Chondrocyte (in vitro differentiated cells): ENCODE results near the gene DSCAM. TPM values are rescaled to one million over a fixed set of nuclear protein-coding genes. Genes with fewer than 3 reads are reported as not detected.

Experiments
- DNase-seq: peaks from one replicate; pipeline ENCODE4 v3.0.0; 2021; ENCODE audit warnings: mixed read lengths, low spot score
- H3K27ac Mint-ChIP-seq: one replicate; pipeline ENCODE4 v1.8.0; 2021; ENCODE audit warnings: mild to moderate bottlenecking, moderate library complexity, mixed read lengths; ENCODE audit not compliant: unreplicated experiment
- H3K27me3 Mint-ChIP-seq: 2 replicates; pipeline ENCODE4 v1.8.0; 2021; ENCODE audit warnings: low read depth, mixed read lengths
- H3K36me3 Mint-ChIP-seq: 2 replicates; pipeline ENCODE4 v1.8.0; 2021; ENCODE audit warnings: low read depth, mixed read lengths
- H3K4me1 Mint-ChIP-seq: 2 replicates; pipeline ENCODE4 v1.8.0; 2021; ENCODE audit warnings: low read depth, mild to moderate bottlenecking, mixed read lengths
- H3K4me3 Mint-ChIP-seq: one replicate; pipeline ENCODE4 v1.8.0; 2021; ENCODE audit warnings: mild to moderate bottlenecking, moderate library complexity, mixed read lengths; ENCODE audit not compliant: unreplicated experiment
- H3K9me3 Mint-ChIP-seq: 2 replicates; pipeline ENCODE4 v1.8.0; 2021; ENCODE audit warnings: low read depth, mixed read lengths
- total RNA-seq: library from RNA; stranded (reverse); gene quantifications from 3 replicates; pipeline ENCODE4 v1.2.1, GENCODE V29; 2021
- TF ChIP-seq, protein P1 (sequence below): fragments of 200-600 bp; sonication (generic); IDR thresholded peaks from 2 replicates; pipeline ENCODE4 v1.5.0; 2021; ENCODE audit warnings: antibody characterized with exemption, mild to moderate bottlenecking, moderate library complexity

Gene DSCAM
- total RNA-seq, 1 donor from 2014 or later: not detected

DNA sequence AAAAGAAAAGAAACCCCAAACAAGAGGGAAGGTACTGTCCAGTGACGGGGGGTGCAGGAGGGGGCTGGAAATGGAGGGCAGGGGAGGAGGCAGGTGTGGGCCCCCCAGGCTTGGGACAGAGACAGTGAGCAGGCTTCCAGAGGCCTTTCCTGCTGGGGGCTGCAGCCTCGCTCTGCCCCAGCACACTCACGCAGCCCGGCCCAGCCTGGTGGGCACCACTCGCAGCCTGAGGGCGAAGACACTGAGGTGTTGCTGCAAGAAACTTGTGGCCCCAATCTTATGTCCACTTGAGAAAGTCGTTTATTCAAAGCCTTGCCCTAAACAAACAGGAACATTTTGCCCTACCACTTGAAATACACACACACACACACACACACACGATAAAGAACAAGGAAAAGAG is 705.3 kb downstream of the DSCAM start:
- no peak for DNase-seq
- Mint-ChIP-seq H3K9me3 (no peaks in the 10 kb centered on the region), H3K4me1 (no peaks in the 10 kb centered on the region), H3K27me3 (peaks cover 2% of the 10 kb centered on the region), H3K27ac (no peak overlapping the region), H3K4me3 (no peak overlapping the region), H3K36me3 (no peaks in the 10 kb centered on the region)
- TF ChIP-seq, protein P1, sequence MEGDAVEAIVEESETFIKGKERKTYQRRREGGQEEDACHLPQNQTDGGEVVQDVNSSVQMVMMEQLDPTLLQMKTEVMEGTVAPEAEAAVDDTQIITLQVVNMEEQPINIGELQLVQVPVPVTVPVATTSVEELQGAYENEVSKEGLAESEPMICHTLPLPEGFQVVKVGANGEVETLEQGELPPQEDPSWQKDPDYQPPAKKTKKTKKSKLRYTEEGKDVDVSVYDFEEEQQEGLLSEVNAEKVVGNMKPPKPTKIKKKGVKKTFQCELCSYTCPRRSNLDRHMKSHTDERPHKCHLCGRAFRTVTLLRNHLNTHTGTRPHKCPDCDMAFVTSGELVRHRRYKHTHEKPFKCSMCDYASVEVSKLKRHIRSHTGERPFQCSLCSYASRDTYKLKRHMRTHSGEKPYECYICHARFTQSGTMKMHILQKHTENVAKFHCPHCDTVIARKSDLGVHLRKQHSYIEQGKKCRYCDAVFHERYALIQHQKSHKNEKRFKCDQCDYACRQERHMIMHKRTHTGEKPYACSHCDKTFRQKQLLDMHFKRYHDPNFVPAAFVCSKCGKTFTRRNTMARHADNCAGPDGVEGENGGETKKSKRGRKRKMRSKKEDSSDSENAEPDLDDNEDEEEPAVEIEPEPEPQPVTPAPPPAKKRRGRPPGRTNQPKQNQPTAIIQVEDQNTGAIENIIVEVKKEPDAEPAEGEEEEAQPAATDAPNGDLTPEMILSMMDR: no peak

DNA sequence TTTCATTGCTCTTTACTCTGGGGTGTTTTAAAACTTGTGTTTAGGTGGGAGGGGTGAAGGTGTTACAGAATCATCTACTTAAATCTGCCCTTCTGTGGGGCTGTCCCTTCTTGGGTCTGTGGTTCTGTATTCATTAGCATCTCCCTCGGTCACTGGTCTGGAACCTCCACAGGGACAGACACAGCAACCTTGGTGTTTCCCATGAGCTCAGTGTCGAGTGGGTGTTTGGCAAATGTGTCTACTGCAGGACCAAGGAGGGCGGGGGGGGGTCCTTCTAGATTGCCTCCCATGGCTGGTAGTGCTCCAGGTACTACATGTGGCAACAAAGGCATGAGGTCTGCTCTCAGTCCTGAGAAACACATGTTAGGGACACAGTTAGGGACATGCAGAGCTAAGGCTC is 706.3 kb downstream of the DSCAM start:
- DNase-seq: no peak
- TF ChIP-seq, protein P1: no peak
- Mint-ChIP-seq H3K9me3 (no peaks in the 10 kb centered on the region), H3K27ac (no peak overlapping the region), H3K4me1 (no peaks in the 10 kb centered on the region), H3K36me3 (no peaks in the 10 kb centered on the region), H3K27me3 (no peaks in the 10 kb centered on the region), H3K4me3 (no peak overlapping the region)

DNA sequence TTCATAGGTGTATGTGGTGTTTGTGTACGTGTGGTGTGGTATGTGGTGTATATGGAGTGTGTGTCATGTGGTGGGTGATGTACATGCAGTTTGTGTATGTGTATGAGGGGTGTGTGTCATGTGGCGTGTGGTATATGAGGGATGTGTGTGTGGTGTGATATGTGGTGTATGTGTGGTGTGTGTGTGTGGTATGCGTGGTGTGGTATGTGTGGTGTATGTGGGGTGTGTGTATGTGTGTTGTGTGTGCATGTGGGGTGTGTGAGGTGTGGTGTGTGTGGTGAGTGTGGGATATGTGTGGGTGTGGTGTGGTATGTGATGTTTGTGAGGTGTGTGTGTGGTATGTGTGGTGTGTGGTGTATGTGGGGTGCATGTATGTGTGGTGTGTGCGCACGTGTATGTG is 707.3 kb downstream of the DSCAM start:
- TF ChIP-seq, protein P1: no peak
- H3K9me3 Mint-ChIP-seq: no peaks in the 10 kb centered on the region
- H3K27me3 Mint-ChIP-seq: no peaks in the 10 kb centered on the region
- no peaks in the 10 kb centered on the region for H3K4me1 Mint-ChIP-seq
- no peak overlapping the region for H3K27ac Mint-ChIP-seq
- no peak for DNase-seq
- no peak overlapping the region for H3K4me3 Mint-ChIP-seq
- no peaks in the 10 kb centered on the region for H3K36me3 Mint-ChIP-seq

DNA sequence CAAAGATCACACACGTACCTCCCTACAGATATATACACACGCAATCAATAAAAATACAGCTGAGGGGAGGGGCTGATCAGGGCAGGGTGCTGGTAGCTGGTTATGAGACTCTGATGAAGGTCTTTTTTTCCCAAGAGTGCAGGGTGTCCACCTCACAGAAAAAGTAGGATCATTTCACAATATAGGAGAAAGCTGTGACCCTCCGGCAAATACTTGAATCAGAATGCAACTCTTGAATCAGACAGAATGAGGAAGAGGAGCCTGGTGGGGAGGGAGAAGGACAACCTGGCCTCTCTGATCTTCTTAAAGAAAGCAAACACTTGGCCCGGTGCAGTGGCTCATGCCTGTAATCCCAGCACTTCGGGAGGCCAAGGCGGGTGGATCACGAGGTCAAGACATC is 710.4 kb downstream of the DSCAM start:
- Mint-ChIP-seq H3K4me1 (no peaks in the 10 kb centered on the region), H3K27ac (no peak overlapping the region), H3K27me3 (no peaks in the 10 kb centered on the region), H3K36me3 (no peaks in the 10 kb centered on the region), H3K4me3 (no peak overlapping the region), H3K9me3 (peaks cover 13% of the 10 kb centered on the region)
- TF ChIP-seq, protein P1: no peak
- no peak for DNase-seq

DNA sequence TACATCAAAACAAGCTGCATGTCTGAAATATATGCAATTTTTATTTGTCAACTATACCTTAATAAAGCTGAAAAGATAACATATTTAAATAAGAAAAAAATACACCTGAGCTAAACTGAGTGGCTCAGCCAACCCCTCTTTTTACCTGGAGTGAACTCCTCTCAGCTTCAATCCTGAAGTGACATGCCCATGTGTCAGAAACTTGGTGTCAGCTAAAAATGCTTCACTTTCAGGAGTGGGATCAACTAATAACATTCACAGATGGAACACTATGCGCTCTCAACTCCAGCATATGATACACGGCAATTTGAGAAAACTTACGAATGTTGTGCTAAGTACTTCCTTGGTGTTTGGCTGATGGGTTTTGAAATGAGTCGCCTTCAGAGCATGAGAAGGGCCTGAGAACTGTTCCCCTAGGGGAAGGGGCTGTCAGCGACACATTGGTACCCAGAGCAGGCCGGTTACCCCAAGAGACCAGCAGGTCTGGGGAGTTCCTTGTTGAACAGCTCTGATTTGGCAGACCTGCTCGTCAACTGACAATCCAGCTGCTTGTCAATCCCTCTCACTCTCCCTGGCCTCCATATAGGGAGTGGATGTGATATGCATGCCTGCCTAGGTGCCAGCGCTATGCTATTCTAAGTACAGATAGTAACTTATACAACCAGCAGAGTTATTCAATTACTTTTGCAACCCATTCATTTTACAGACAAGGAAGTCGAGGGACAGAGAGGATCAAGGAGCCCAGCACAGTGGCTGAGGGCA is 712.0 kb downstream of the DSCAM start:
- H3K9me3 Mint-ChIP-seq: peaks cover 13% of the 10 kb centered on the region
- no peaks in the 10 kb centered on the region for H3K4me1 Mint-ChIP-seq
- no peaks in the 10 kb centered on the region for H3K27me3 Mint-ChIP-seq
- DNase-seq: no peak
- TF ChIP-seq, protein P1: no peak
- H3K4me3 Mint-ChIP-seq: no peak overlapping the region
- no peaks in the 10 kb centered on the region for H3K36me3 Mint-ChIP-seq
- no peak overlapping the region for H3K27ac Mint-ChIP-seq
